Measurements from ENCODE around the gene SERPINE2. TPM values are rescaled to one million over a fixed set of nuclear protein-coding genes. Genes with fewer than 3 reads are reported as not detected.
"Not testable (repeated sequence)": the region's sequence is repeated elsewhere in the genome, so short reads cannot be mapped to it uniquely, and the experiment has no call there.

Gene SERPINE2
- total RNA-seq, 1 donor from 2014 or later, result 1.6 TPM

- peak; percentile 90 for DNase-seq (ENCODE audit: low spot score)
- ATAC-seq, result peak; percentile 96
These were observed 94.2 kb downstream of the SERPINE2 start, which contains the start of gene WDFY1 for GRCh38 chr2:223944703-223945531. WDFY1 (minus strand) TSS chr2:223945335; CDS start chr2:223945284, 51 bp downstream.

DNA sequence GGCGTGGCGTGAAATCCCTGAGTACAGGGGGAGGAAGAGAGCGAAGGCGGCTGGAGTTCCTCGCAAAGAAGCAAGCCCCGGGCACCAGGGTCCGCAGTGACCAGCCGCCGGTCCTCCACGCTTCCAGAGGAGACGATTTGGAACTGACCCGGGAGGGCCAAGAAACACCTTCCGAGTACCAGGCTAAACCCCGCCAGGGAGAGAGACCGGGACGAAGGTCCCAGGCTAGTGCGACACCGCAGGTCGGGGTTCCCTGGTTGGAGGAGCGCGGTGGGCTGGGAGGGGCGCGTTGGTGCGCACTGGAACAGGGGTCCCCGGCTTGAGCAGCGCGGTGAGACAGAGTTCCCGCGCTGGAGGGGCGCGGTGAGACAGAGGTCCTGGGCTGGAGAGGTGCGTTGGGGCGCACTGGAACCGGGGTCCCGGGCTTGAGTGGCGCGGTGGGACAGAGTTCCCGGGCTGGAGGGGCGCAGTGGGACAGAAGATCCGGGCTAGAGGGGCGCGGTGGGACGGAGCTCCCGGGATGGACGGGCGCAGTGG, 94.9 kb downstream of the SERPINE2 start:
- peak; percentile 70 for ATAC-seq
- peak; percentile 67 for DNase-seq (ENCODE audit: low spot score)

DNA sequence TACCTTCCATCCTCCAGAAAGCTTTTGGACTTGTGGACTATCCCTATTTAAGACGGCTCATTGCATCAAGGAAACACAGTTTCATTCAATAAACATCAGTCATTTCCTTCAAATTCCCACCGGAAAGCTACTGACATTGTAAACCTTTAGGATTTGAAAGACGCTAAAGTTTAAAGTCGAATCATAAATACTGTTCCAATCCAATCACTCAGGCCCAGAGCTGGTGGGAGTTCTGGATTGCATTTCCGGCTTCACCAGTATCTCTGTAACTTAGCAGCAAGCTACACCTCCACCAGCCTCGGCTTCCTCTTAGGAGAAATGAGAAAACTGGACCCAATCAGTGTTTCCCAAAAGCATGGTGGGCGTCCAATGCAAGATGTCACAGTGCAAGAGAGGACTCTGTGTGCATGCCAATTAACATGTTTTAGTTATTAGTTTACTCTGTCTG, 95.5 kb downstream of the SERPINE2 start:
- ATAC-seq, result no peak
- no peak for DNase-seq (ENCODE audit: low spot score)

DNA sequence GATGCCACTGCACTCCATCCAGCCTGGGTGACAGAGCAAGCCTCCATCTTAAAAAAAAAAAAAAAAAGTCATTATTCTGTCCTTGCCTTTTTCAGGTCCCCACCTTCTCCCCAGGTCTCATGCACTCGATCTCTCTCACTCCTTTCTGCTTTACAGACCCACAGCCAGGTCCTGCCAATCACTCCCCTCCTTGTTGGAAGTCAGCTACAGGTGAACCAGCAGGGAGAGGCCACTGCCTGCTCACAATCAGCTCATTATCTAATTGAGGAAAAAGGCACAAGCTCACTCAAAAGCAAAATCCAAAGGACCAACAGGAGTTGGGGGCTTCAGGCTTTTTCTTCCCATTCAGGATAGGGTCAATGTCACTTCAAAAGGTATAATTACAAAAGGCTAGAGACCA, 96.0 kb downstream of the SERPINE2 start:
- DNase-seq (ENCODE audit: low spot score) (no peak), ATAC-seq (no peak)

DNA sequence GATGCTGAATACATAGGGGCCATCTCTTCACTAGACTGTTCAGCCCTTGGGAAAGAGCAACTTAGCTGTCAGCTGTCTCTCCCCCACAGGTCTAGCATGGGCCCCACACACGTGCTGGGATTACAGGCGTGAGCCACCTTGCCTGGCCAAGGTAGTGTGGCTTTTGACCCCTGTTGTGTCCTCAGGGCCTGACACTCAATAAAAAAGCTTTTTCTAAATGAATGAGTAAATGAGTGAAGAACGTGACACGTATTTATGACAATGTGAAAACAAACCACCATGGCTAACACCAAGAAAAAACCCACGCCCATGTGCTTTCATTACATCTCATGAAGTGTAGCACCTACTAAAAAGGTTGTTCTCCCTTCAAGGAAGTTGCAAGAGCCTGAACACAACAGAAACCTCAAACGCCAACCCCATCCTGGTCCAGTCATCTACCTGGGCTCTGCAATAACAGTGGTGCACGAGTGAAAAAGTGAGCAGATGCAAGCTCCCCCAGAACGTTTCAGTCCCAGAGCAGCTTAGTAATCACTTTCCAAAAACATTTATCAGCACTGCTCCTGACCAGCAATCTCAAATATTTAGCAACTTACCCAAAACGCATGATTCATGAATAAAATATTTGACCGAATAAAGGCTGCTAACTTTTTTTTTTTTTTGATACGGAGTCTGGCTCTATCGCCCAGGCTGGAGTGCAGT, 97.4 kb downstream of the SERPINE2 start:
- DNase-seq (ENCODE audit: low spot score) (no peak), ATAC-seq (no peak)

DNA sequence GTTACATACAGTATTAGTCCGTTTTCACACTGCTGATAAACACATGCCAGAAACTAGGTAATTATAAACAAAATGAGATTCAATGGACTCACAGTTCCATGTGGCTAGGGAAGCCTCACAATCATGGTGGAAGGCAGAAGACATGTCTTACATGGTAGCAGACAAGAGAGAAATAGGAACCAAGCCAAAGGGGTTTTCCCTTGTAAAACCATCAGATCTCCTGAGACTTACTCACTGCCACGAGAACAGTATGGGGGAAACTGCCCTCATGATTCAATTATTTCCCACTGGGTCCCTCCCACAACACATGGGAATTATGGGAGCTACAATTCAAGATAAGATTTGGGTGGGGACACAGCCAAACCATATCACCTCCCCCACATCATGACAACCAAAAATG, 99.6 kb downstream of the SERPINE2 start:
- DNase-seq (ENCODE audit: low spot score); ATAC-seq: not testable (repeated sequence)

DNA sequence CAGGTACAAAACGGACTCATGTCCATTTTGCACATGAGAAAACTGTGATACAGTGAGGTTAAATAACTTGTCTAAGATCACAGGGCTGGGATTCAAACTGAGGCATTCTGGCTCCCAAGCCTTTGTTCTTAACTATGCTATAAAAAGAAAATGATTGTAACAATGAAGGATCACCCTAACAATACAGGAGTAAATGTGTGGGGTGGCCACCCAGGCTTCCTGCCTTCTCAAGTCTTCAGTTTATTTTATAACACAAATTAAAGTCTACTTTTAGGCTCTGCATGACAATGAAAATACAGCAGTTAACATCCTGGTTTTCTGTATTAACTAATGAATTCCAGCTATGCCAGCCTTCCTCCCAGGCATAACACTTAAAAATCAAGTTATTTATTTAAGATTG, 101.6 kb downstream of the SERPINE2 start:
- no peak for ATAC-seq
- DNase-seq (ENCODE audit: low spot score), result no peak

GRCh38 chr2:223936862-223937326, 102.2 kb downstream of the SERPINE2 start:
- no peak for DNase-seq (ENCODE audit: low spot score)
- ATAC-seq, result no peak

DNA sequence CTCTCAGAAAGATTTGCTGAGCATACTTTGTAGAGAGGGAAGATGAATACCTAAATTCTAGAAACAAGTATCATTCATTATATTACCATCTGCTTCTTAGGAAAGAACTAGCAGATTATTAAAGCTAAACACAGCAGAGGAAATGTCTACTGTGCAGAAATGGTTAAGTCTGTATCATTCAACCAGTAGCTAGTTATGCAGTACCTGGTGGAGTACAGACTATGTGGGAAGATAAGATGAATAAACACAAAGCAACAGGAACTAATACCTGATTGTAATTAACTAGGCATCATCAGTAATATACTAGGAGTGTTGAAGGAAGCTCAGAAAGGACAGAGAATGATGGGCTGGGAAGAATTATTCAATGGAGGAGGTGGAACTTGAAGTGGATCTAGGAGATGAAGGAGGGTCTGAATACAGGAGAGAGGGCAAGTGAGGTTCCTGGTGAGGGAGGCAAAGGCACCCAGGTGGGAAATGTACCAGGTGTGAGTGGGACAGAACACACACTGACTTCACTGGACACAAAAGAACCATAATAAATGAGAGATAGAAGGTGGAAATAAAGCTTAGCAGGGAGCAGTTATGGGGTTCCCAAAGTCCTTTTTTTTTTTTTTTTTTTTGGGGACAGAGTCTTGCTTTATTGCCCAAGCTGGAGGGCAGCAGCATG, 103.5 kb downstream of the SERPINE2 start:
- no peak for DNase-seq (ENCODE audit: low spot score)

GRCh38 chr2:223934870-223935269, 104.2 kb downstream of the SERPINE2 start:
- DNase-seq (ENCODE audit: low spot score) (no peak), ATAC-seq (no peak)

More for the DNA sequence above, 103.5 kb downstream of the SERPINE2 start:
- ATAC-seq, result no peak

DNA sequence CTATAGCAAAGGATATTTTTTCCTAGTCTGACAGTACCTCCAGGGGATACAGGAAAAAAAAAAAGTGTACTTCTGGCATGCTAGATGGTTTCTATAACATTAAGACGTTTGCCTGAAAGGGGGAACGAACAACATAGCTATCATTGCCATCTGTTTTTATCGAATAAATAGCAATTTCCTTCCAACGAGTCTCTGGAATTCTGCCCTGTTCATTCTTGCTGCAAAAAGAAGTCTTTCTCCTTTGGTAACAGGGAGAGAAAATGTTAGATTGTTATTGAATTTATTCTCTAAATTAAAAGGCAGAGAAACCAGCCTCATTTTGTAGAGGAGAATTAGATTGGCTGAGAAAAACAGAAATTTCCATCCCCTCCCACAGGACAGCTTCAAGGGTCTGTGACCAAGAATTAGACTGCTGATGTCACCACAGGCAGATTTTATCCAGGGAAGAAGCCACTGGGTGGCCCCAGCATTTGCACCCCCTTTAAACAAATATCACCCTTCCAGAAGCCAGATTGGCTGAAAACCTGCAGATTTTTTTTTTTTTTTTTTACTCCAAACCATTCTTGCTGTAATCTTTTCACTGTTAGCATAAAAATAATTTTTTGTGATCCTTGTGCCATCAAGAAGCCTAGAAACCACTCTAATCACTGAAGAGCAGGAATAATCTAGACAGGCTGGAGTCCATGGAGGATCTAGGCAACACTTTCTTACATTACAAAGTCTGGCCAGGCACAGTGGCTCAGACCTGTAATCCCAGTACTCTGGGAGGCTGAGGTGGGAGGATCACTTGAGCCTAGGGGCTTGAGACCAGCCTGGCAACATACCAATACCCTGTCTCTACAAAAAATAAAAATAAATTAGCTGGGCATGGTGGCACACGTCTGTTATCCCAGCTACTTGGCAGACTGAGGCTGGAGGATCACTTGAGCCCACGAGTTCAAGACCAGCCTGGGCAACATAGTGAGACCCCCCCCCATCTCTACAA, 106.0 kb downstream of the SERPINE2 start:
- DNase-seq (ENCODE audit: low spot score) (no peak), ATAC-seq (no peak)

DNA sequence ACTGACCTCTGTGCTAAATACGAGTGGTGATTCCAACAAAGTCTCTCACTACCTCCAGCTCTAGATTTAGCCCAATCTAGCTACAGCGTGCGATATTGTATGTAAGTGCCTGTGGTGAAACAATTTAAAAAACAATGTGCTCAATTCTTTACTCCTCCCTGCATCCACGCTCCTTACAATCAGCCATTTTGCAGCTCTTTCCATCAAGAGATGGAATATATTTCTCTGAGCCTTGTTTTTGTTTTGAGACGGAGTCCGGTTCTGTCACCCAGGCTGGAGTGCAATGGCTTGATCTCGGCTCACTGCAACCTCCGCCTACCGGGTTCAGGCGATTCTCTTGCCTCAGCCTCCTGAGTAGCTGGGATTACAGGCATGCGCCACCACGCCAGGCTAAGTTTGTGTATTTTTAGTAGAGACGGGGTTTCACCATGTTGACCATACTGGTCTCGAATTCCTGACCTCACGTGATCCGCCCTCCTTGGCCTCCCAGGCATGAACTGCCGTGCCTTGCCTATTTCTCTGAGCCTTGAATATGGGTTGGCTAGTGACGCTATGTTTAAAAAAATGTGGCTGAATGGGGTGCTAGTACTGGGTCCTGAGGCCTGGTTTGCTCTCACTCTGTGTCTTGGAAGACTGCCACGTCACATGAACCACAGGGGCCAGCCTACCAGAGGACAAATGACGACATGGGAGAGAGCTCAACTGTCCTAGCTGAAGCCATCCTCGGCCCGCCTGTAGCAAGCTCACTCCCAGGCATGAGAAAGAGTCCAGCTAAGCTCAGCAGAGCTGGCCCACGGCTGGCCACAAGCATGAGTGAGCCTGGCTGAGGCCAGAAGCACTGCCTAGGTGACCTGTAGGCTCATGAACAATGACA, 108.7 kb downstream of the SERPINE2 start:
- DNase-seq (ENCODE audit: low spot score) (peak; percentile 92), ATAC-seq (peak; percentile 92)

GRCh38 chr2:223929571-223930102, 109.4 kb downstream of the SERPINE2 start:
- ATAC-seq, result peak; percentile 47
- DNase-seq (ENCODE audit: low spot score), result no peak

DNA sequence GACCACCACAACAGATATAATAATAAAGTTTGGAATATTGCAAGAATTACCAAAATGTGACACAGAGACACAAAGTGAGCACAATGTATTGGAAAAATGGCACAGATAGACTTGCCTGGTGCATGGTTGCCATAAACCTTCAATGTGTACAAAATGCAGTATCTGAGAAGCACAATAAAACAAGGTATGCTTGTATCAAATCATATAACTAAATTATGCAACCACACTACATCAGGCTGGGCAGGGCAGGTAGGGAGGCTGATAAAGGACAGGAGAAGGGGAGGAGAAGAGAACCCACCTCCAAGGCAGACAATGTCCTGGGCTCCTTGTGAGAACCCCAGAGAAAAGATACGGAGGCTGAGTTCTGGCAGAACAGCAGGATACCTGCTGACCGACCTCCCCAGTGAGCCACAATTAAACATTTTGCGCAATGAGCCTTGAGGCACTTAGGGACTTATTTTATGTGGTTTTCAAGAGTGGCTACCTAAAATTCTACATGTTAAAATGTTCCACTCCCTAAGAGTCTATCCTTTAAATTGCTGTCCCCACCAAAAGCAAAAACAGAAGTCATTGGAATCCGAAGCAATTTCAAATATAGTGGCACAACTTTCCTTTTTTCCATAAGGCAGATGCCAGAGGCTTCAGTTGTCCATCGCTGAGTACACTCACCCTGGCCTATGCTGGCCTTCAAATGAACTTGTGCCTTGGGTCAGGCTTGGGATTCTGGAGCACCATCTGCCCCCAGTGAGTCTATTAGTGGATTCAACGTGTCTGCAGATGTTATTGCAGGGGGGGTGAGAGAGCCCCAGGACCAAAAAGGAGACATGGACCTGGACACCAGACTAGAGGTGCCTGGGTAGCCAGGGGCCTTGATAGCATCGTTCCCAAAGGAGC, 110.7 kb downstream of the SERPINE2 start:
- DNase-seq (ENCODE audit: low spot score) (no peak), ATAC-seq (no peak)

- ATAC-seq (no peak), DNase-seq (ENCODE audit: low spot score) (no peak)
These were observed 114.0 kb downstream of the SERPINE2 start for GRCh38 chr2:223925106-223925505.

Data from left lobe of liver (tissue), 2 donors.